GM19193 (cell line): ENCODE data around the gene SMIM9.

Experiments used
- POLR2A ChIP-seq: IDR thresholded peaks from 4 replicates; pipeline ENCODE4 v1.6.1; 2011; ENCODE audit not compliant: insufficient read depth, insufficient read length; ENCODE audit errors: extremely low read depth

Gene SMIM9

DNA sequence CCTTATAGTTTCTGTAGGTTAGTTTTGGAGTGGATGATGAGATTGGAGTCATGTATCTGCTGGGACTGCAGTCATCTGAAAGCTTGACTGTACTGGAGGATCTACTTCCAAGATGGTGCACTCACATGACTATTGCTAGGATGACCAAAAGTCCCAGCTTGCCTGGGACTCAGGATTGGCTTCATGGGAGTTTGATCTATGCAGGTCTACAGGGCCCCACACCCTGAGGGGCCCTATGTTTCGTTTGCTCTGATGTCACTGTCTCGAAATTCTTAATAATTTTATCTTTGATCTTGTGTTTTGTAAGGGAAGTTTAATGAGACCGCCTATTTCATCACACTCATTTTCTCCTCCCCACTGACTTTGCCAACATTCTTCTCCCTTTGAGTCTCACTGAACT is at the start of gene SMIM9:
TSS of gene SMIM9 (minus strand) at position 101 of the 400 bp plus-strand sequence. CDS start 3,806 bp downstream, outside the sequence.
- no peak for TF ChIP-seq POLR2A

DNA sequence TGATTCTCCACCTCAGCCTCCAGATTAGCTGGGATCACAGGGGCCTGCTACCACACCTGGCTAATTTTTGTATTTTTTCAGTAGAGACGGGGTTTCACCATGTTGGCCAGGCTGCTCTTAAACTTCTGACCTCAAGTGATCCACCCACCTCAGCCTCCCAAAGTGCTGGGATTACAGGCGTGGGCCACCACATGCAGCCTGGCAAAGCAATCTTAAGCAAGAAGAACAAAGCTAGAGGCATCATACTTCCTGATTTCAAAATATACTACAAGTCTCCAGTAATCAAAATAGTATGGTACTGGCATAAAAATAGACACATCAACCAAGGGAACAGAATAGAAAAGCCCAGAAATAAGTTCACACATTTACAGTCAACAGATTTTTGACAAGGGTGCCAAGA is 38.9 kb upstream of the SMIM9 start:
- no peak for TF ChIP-seq POLR2A

DNA sequence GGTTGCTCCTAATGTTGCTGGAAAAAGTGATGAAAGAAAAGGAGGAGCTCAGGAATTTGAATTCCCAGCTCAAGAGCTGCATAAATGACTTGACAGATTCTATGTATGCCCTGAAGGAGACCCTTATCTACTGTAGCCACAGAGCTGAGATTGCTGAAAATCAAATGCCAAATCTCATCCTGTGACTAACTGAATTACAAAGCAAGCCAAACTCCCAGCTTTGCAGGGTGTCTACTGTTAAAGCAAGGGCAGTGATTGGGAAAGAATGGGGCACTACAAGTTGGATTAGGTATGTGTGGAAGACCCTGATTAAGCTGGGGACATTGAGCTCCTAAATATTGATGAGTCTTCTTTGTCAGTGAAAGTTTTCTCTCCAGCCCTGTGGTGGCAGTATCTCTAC is 20.8 kb upstream of the SMIM9 start:
- no peak for TF ChIP-seq POLR2A

DNA sequence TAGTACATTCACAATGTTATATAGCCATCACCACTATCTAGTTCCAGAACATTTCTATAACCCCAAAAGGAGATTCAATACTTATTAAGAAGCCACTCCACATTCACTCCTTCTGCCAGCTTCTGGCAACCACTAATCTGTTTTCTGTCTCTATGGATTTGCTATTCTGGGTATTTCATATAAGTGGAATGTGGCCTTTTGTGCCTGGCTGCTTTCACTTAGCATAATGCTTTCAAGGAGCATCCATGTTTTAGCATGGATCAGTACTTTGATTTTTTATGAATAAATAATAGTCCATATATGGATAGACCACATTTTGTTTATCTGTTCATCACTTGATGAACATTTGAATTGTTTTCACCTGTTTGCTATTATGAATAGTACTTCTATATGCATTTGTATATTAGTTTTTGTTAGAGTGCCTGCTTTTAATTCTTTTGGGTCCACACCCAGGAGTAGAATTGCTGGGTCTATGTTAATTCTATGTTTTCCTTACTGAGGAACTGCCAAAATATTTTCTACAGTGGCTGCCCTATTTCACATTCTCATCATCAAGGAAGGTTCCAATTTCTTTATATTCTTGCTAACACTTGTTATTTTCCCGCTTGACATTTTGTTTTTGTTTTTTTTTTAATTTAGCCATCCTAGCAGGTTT is 16.6 kb upstream of the SMIM9 start:
- no peak for TF ChIP-seq POLR2A

DNA sequence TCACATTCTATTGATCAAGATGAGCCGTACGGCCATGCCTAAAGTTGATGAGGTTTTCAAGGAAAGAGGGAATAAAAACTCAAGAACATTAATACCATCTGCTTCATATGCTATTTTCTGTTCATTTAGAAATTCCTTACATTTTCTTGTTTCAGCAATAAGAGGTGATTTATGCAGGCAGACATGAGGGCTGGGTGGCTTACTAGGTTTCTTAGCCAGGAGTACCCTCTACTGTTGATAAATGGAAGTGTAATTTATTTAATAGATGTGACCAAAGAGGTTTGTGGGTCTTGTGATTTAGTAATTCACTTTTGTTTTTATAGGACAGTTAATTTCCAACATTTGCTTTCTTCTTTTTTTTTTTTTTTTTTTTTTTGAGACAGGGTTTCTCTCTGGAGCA is 6.4 kb upstream of the SMIM9 start:
- no peak for TF ChIP-seq POLR2A

DNA sequence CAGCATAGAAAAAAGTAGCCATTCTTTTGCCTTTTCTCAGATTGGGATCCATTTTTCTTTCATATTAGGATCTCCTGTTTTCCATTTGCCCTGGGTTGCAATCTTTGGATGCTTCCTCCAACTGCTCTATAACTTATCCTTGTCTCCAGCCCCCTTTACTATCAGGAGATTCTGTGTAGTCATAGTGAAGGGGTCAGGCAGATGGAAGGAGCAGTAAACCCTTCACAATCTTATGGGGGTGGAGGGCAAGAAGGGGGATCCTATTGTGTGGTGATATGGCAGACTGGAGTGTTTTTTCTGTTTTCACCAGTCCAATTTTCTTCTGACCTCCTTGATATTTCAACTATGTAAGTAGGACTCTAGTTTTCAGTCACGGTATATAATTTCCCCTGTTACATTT is 1.7 kb upstream of the SMIM9 start:
- no peak for TF ChIP-seq POLR2A

DNA sequence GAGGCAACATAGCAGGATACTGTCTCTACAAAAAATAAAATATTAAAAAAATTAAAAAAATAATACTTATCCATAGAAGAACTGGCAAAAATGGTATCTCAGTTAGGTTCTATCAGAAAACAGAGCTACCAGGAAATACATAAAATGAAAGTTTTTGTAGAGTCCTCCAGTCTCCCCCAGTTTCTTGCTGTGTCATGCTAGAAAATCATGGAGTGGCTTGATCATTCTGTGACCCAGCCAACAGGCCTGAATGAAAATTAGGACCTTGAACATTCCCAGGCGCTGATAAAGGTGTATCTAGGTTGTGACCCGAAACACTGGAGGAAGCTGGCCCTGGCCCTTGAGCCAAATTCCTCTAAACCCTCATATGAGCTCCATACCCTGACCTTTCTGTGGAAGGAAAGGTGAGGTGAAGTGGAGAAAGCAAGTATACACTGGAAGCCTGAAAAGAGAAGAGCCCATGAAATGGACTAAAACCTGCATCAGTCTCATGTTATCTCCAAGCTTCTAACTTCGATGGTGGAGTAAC is 652 bp downstream of the SMIM9 start:
- no peak for TF ChIP-seq POLR2A

DNA sequence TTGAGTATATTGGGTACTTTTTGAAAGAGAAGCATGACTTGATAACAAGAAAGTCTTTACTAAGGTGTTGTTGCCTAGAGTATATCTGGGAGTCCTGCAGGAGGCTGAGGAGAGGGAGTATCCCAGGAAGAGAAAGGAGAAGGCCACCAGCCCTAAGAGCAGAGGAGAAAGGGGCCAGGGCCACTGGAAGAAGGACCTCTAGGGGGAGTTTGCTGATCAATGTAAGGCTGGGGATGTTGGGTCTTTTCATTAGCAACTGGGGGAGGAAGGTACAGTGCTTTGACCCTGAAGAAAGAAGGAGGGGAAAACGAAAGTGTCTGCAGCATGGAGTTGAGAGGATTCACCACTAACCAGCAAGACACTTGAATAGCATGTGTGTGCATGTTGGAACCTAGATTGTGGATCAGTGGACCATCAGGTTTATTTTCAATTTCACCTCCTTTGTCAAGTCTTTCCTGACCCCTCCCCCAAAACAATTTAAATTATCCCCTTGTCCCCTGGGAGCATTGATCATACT is 4.5 kb downstream of the SMIM9 start:
- TF ChIP-seq POLR2A = no peak

DNA sequence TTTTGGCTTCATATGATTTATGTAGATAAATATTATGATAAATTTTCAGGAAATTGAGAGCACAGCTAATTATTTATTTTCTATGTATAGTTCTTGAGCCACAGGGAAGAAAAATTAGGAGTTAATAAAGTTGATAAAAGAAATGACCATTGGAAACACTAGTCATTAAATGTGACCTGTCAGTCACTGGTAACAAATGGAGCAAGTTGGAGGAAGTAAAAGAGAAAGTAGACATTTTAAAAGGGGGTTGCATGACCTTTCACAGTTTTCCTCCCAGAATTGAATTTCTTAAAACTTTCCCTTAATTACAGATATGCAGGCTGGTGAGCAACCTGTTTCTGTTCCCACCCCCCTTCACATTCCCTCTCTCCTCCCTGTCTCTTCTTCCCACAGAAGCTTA is 5.3 kb downstream of the SMIM9 start:
- no peak for TF ChIP-seq POLR2A

DNA sequence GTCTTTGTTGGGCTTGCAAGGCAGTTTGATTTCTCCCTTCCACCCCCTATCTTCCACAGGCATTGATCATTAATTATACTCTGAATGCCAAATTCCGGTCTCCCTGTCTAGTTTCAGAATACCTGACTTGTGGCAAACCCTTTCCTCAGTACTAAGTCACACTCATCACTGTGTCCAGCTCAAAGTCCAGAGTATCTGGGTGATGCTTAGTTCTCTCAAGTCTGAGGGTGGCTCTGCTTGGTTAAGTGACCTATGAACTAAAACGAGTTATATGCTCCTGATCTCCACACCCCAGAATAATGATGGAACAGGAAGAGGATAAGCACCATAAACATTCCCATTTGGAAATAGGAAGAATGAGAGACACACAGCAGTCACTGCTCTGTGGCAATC is 6.5 kb downstream of the SMIM9 start:
- TF ChIP-seq POLR2A = no peak

DNA sequence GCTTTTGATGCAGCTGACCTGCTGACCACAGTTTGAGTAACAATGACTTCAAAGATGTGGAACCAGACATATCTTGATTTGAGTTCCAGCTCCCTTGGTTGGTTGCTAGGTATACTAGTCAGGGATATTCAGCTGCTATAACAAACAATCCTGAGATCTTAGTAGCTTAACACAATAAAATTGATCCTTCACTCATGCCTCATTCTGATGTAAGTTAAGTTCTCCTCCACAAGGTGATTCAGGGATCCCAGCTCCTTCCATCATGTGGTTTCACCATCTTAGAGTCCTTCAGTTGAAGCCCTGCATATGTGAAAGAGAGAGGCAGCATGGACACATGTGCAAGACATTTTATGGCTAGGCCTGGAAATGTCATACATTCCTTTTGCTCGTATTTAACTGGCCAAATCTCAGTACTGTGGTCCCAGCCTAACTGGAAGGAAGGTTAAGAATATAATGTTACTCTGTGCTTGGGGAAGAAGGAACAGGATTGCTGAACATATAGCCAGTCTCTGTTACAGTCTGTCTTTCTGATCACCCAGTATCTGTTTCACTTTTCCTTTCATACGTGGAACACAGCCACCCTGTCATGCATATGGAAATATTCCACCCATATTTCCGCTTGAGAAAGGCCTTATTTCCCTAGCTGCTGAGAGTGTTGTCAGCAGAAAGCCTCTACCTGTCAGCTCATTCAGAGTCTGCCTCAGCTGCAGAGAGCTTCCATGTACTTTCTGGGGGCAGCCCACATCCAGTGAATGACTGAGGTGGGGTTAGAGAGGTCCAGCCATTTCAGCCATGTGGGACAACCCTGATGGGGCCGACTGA is 7.1 kb downstream of the SMIM9 start:
- peak; percentile 43 for TF ChIP-seq POLR2A

DNA sequence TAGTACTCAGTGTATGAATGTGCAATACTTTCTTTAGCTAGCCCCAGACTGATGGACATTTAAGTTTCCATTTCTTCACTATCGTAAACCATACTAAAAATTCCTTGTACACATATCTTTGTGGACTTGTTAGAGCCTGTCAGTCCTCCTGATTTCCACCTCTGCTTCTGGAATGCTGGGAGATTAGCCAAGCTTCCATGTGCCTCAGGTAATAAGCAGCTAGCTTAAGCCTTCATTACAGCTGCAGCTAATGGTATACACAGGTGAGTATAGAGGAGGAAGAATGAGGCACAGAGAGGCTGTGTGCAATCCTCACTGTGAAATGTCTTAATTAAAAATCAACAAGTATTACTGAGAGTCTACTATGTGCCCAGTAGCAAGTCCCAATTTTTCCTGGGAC is 9.8 kb downstream of the SMIM9 start:
- TF ChIP-seq POLR2A = no peak

DNA sequence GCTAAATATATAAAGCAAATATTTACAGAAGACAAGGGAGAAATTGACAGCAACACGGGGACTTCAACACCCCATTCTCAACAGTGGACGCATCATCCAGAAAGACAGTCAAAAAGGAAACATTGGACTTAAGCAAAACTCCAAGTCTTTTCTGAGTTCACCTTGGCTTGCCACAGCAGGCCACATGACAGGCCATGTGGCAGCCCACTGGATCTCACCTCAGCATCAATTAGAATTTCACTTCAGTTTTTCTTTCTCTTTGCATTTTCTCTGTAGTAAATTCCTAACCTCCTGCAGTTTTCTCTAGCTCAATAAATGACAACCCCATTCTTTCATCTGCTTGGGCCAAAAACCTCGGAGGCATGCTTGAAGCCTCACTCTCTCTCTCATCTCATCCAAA is 12.4 kb downstream of the SMIM9 start:
- TF ChIP-seq POLR2A = no peak

DNA sequence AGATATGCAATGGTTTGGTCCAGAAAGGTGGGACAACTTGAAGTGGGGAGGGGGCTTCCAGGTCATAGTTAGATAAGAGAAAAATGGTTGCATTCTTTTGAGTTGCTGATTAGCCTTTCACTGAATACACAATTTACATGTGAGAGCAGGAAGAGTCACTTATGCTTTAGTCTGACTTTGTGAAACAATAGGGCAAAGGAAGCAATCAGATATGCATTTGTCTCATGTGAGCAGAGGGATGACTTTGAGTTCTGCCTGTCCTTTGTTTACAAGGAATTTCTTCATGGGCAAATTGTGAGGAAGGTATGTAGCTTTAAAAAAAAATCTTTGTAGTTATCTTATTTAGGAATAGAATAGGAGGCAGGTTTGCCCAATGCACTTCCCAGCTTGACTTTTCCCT is 12.9 kb downstream of the SMIM9 start:
- TF ChIP-seq POLR2A = no peak

DNA sequence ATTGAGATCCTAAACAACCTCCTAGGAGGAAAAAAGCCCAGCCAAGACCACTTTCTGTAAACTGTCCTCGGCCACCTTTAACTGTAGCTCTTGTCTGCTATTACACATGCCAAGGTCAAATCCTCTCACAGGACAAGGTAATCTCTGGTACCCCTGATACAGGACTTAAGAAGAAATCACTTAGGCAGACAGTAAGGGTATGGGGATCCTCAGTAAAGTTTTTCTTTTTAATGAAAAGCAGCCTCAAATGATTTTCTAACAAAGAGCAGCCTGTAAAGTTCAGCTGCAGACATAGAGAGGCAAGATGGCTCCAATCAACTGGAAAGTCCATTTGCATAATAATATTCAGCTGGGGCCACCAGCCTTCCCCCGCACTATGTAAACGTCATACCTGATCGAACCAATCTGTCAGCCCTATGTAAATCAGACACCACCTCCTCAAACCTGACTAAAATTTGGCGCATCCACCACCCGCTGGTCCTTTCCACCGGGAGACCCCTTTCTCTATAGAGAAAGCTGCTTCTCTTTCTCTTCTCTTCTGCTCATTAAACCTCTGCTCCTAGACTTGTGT is 14.6 kb downstream of the SMIM9 start:
- no peak for TF ChIP-seq POLR2A
